Gastrocnemius medialis (tissue), 4 donors: Measurements from ENCODE around the gene DNAJC15. TPM values are rescaled to one million over a fixed set of nuclear protein-coding genes. Genes with fewer than 3 reads are reported as not detected.

Experiments
- ATAC-seq, 2 donors: fragments of 150-250 bp; one replicate each; pipeline ENCODE4 v1.9.1; 2016
- DNase-seq, 2 donors: peaks; one replicate each; pipeline ENCODE4 v3.0.0-alpha.2; 2019
- H3K27ac ChIP-seq, 4 donors: fragments of 200-600 bp; sonication (generic); 1 replicate in 1 of 4; 2 replicates in 3 of 4; pipeline ENCODE4 v1.5.1; 2016 to 2018; ENCODE audit warnings: mild to moderate bottlenecking in 2 of 4, moderate library complexity in 1 of 4
- H3K27me3 ChIP-seq, 3 donors: fragments of 200-600 bp; sonication (generic) in 2 of 3; 1 replicate in 1 of 3; 2 replicates in 2 of 3; pipeline versions ENCODE4 v1.5.1 to v1.6.0; 2016 to 2019; ENCODE audit warnings: mild to moderate bottlenecking in 1 of 3, moderate library complexity in 1 of 3
- H3K36me3 ChIP-seq, 2 donors: fragments of 200-600 bp; sonication (generic) in 1 of 2; one replicate each; pipeline ENCODE4 v1.5.1; 2017 to 2018
- H3K4me1 ChIP-seq, 2 donors: fragments of 200-600 bp; sonication (generic) in 1 of 2; one replicate each; pipeline ENCODE4 v1.5.1; 2016 to 2017; ENCODE audit warnings: mild to moderate bottlenecking in 2 of 2
- H3K4me3 ChIP-seq, 4 donors: fragments of 200-600 bp; sonication (generic) in 3 of 4; 1 replicate in 1 of 4; 2 replicates in 3 of 4; pipeline ENCODE4 v1.5.1; 2016 to 2019; ENCODE audit warnings: mild to moderate bottlenecking in 2 of 4
- H3K9me3 ChIP-seq, 3 donors: fragments of 200-600 bp; sonication (generic) in 2 of 3; 1 replicate in 1 of 3; 2 replicates in 2 of 3; pipeline ENCODE4 v1.5.1; 2016 to 2019
- CTCF ChIP-seq, 5 experiments: fragments of 450-650 bp in 3 of 5; fragments of 200-600 bp in 2 of 5; sonication (generic) in 2 of 5; IDR thresholded peaks in 4 of 5; conservative IDR thresholded peaks in 1 of 5; 1 replicate in 4 of 5; 2 replicates in 1 of 5; pipeline ENCODE4 v1.5.1; 2016 to 2019; ENCODE audit warnings: antibody characterized with exemption in 5 of 5, mild to moderate bottlenecking in 3 of 5, moderate library complexity in 3 of 5
- POLR2A ChIP-seq, 2 donors: fragments of 450-650 bp; IDR thresholded peaks; one replicate each; pipeline ENCODE4 v1.6.1; 2017; ENCODE audit warnings: antibody characterized with exemption in 2 of 2, mild to moderate bottlenecking in 2 of 2, moderate library complexity in 2 of 2
- in situ Hi-C, 4 donors: fragments of 200-750 bp; cut with MboI; loops; one replicate each; pipeline versions ENCODE4 v1.15.0 to v1.8.0; 2017; ENCODE audit warnings: low sequenced_read_pairs in 4 of 4
- intact Hi-C: fragments of 100-400 bp; cut with DNase I; formaldehyde crosslinking; loops from one replicate; pipeline ENCODE4 v1.15.1; 2023; ENCODE audit warnings: low total_unique reads
- total RNA-seq, 4 donors: library from RNA; depleted of rRNA; stranded (reverse); fragments of >200 nt; gene quantifications; one replicate each; pipeline versions ENCODE4 v1.1.0 to v1.2.3, GENCODE V29; 2016

Gene DNAJC15
- total RNA-seq, 4 donors from 2014 or later = 6.2 to 19.5 (median 12.3) TPM

GRCh38 chr13:43000676-43001075 is 22.7 kb upstream of the DNAJC15 start:
- Histone ChIP-seq H3K27ac (no peak overlapping the region), H3K4me3 (no peak overlapping the region), H3K36me3 (no peaks in the 10 kb centered on the region), H3K9me3 (no peaks in the 10 kb centered on the region), H3K4me1 (no peaks in the 10 kb centered on the region), H3K27me3 (no peaks in the 10 kb centered on the region)
- DNase-seq (no peak), ATAC-seq (no peak)
- intact Hi-C loops (no loop called here), in situ Hi-C loops (no loop called here)
- no peak for TF ChIP-seq POLR2A (IDR thresholded peaks at IDR 0.05)
- TF ChIP-seq CTCF (IDR thresholded peaks at IDR 0.05 in 4 of 5, conservative IDR thresholded peaks at IDR 0.05 in 1 of 5) = no peak

- Histone ChIP-seq H3K9me3 (no peaks in the 10 kb centered on the region), H3K27ac (no peak overlapping the region), H3K36me3 (no peaks in the 10 kb centered on the region), H3K4me1 (no peaks in the 10 kb centered on the region), H3K4me3 (no peak overlapping the region), H3K27me3 (no peaks in the 10 kb centered on the region)
- DNase-seq (no peak), ATAC-seq (no peak)
- in situ Hi-C loops = no loop called here
- no peak for TF ChIP-seq POLR2A (IDR thresholded peaks at IDR 0.05)
- no peak for TF ChIP-seq CTCF (IDR thresholded peaks at IDR 0.05 in 4 of 5, conservative IDR thresholded peaks at IDR 0.05 in 1 of 5)
- intact Hi-C loops = no loop called here
Measured at GRCh38 chr13:43002021-43002420, 21.4 kb upstream of the DNAJC15 start.

- Histone ChIP-seq H3K9me3 (no peaks in the 10 kb centered on the region), H3K4me1 (no peaks in the 10 kb centered on the region), H3K27ac (no peak overlapping the region), H3K27me3 (no peaks in the 10 kb centered on the region), H3K36me3 (no peaks in the 10 kb centered on the region), H3K4me3 (no peak overlapping the region)
- DNase-seq = no peak
- no peak for ATAC-seq
- intact Hi-C loops (no loop called here), in situ Hi-C loops (no loop called here)
- TF ChIP-seq CTCF (IDR thresholded peaks at IDR 0.05 in 4 of 5, conservative IDR thresholded peaks at IDR 0.05 in 1 of 5) = no peak
- no peak for TF ChIP-seq POLR2A (IDR thresholded peaks at IDR 0.05)
Measured at GRCh38 chr13:43003010-43003409, 20.4 kb upstream of the DNAJC15 start.

- no peaks in the 10 kb centered on the region for H3K9me3 ChIP-seq
- ATAC-seq (no peak), DNase-seq (no peak)
- TF ChIP-seq CTCF (IDR thresholded peaks at IDR 0.05 in 4 of 5, conservative IDR thresholded peaks at IDR 0.05 in 1 of 5) (no peak), POLR2A (IDR thresholded peaks at IDR 0.05) (no peak)
- no peaks in the 10 kb centered on the region for H3K27me3 ChIP-seq
- H3K27ac ChIP-seq = no peak overlapping the region
- no peaks in the 10 kb centered on the region for H3K36me3 ChIP-seq
- in situ Hi-C loops (no loop called here), intact Hi-C loops (no loop called here)
- H3K4me3 ChIP-seq = no peak overlapping the region
- H3K4me1 ChIP-seq = no peaks in the 10 kb centered on the region
Measured at GRCh38 chr13:43003729-43004128, 19.7 kb upstream of the DNAJC15 start.
